Measurements from ENCODE around the gene PCDH9. TPM values are rescaled to one million over a fixed set of nuclear protein-coding genes. Genes with fewer than 3 reads are reported as not detected.
"Not testable (repeated sequence)": the region's sequence is repeated elsewhere in the genome, so short reads cannot be mapped to it uniquely, and the experiment has no call there.

The PCDH9 gene
- total RNA-seq, 1 experiment from 2014 or later = 5.6 TPM

DNA sequence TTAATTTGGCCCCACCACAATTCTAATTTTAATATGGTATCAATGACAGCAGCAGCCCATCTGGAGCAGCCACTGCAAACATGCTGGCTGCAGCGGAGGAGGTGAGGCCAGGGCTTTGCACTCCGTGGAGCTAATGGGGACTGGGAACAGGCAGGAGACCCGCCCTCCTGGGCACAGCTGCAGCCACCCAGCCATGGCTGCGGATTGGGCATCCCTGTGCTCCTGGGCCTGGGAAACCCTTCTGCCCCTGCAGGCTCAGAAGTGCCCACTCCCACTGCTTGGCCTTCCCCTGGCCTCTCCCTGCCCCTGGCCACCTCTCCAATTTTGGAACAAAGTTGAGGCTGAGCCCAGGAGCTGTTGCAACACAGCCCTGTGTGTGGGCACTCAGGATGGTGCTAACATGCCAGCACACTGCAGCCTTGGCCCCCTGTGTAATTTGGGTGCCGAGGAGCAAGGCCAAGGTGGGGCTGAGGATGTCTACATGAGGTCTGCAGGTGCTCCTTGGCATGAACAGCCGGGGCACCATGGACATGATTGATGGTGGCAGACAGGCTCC, 123.6 kb downstream of the PCDH9 start:
- Histone ChIP-seq H3K36me3 (no peaks in the 10 kb centered on the region), H3K9me3 (replicated peaks) (no peaks in the 10 kb centered on the region), H3K27ac (no peak overlapping the region), H3K4me3 (no peak overlapping the region), H3K4me1 (peaks cover 4% of the 10 kb centered on the region), H3K27me3 (no peaks in the 10 kb centered on the region)
- no peak for DNase-seq

DNA sequence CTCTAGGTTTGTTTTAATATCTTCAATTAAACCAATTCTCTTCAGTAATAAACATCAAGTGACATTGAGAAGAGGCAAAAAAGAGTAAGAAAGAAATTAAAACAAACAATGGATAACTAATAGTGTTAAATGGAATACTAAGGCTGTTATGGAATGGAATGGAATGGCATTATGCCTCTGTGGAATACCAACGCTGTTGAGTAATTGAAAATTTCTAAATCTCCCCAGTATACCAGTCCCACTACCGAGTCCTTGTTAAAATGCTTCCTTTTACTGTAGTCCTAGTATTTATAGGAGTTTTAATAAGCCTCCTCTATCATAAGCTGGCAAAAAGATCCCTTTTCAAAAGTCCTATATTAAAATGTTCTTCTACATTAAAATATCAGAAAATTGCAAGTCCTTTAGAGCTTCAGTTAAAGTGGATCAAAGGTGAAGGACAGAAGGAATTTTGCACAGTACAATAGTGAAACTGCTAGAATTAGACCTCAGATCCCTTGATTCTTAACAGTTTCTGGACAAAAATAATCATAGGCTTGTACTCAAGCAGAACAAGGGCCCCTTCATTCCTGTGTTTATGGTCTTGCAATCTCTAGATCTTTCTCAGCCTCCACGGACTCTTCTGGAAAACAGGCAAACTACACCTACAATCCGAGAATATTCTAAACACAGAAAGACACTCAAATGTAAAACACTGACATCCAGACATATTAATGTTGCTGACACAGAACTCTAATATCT, 128.2 kb downstream of the PCDH9 start:
- Histone ChIP-seq H3K9me3 (replicated peaks) (no peaks in the 10 kb centered on the region), H3K27ac (no peak overlapping the region), H3K27me3 (no peaks in the 10 kb centered on the region), H3K4me1 (peaks cover 17% of the 10 kb centered on the region), H3K4me3 (no peak overlapping the region), H3K36me3 (no peaks in the 10 kb centered on the region)
- no peak for DNase-seq

DNA sequence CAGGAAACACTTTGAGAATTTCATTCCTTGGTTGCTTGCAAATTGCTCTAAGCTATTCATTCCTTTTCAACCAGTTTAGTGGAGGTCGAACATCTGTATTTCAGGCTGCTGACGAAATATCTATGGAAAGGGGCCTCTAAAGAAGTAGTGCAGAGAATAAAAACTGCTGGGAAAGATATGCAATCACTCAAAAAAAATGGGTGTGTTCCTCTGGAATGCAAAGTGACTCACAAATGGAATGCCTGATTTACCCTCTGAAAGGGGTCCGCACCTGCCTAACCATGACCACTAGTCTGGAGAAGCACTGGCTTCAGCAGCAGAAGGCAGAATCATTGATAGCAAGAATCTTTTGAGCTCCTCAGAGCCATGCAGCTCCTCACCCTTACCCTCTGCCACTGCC, 129.4 kb downstream of the PCDH9 start:
- no peak overlapping the region for H3K4me3 ChIP-seq
- H3K27ac ChIP-seq = peak overlapping the region; percentile 28; the same call in 1 of the 2 replicates
- H3K4me1 ChIP-seq = peaks cover 17% of the 10 kb centered on the region
- no peaks in the 10 kb centered on the region for H3K27me3 ChIP-seq
- no peaks in the 10 kb centered on the region for H3K9me3 ChIP-seq (replicated peaks)
- DNase-seq = peak; percentile 40 to 65
- no peaks in the 10 kb centered on the region for H3K36me3 ChIP-seq

DNA sequence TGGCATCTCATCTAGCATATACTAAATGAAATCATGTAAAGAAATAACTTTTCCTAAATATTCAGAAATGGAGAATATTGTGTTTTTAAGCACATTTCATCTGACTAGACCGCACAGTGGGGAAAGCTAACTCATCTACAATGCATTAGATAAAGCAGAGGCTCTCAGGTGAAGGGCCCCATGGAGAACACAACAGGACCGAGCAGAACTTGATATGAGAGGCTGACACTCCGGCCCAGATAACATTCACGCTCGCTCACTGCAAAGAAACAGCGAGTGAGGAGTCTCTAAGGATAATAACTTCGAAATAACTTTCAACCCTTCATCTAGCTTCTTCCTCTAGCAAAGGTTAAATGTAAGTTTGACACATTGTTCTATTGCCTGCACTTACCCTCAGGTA, 130.6 kb downstream of the PCDH9 start:
- H3K4me1 ChIP-seq = peaks cover 17% of the 10 kb centered on the region
- no peaks in the 10 kb centered on the region for H3K27me3 ChIP-seq
- no peaks in the 10 kb centered on the region for H3K36me3 ChIP-seq
- H3K4me3 ChIP-seq = no peak overlapping the region
- H3K9me3 ChIP-seq (replicated peaks) = no peaks in the 10 kb centered on the region
- H3K27ac ChIP-seq = no peak overlapping the region
- DNase-seq = no peak

DNA sequence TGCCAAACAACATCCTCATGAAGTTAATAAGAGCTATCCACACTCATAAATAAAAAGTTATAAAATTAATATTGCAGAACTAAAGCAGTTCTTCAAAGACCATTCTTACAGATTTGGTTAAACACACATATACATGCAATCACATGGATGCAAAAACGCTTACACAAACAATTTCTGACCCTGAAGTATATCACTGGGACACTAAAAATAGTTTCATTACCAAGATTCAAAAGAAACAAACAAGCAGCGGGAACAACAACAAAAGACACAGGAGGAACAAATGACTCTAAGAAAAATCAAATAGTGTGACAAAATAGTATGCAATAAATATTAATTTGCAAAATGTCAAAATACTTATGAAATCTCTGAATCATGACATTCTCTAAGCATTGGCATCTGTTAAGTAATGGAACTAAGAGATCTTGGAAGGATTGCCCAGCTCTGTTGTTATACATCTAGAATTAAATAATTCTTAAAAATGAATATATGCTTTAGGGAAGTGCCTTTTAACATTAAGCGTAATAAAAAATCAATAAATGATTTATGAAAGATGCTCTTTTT, 132.2 kb downstream of the PCDH9 start:
- Histone ChIP-seq H3K36me3 (no peaks in the 10 kb centered on the region), H3K27me3 (no peaks in the 10 kb centered on the region), H3K27ac (no peak overlapping the region), H3K4me3 (no peak overlapping the region), H3K4me1 (peaks cover 17% of the 10 kb centered on the region), H3K9me3 (replicated peaks) (no peaks in the 10 kb centered on the region)
- no peak for DNase-seq

DNA sequence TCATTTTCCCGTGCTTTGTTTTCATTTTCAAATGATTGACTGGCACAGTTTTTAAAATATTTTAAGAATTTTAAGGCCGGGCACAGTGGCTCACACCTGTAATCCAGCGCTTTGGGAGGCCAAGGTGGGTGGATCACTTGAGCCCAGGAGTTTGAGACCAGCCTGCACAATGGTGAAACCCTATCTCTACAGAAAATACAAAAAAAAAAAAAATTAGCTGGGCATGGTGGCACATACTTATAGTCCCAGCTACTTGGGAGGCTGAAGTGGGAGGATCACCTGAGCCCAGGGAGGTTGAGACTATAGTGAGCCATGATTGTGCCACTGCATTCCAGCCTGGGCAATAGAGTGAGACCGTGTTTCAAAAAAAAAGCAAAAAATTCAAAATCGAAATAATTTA, 133.2 kb downstream of the PCDH9 start:
- not testable (repeated sequence) for H3K27me3 ChIP-seq; H3K9me3 ChIP-seq (replicated peaks); DNase-seq; H3K4me3 ChIP-seq; H3K36me3 ChIP-seq; H3K27ac ChIP-seq
- H3K4me1 ChIP-seq = peaks cover 16% of the 10 kb centered on the region

DNA sequence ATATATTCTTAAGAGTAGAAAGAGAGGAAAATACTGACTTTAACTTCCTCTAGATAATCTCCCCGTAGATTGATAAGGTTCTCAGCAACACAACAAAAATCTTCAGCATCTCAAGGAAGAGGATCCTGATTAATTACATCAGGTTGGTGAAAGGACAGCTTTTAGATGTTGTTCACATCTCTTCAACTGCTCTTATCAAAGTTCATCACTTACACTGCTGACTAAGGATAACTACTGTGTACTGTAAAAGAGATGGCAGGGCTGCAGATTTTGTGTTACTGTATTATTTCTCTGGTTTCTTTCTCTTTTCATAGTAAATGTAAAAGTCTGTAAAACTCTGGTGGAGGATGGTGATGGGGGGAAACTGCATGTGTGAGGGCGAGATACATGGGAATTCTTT, 133.7 kb downstream of the PCDH9 start:
- Histone ChIP-seq H3K9me3 (replicated peaks) (no peaks in the 10 kb centered on the region), H3K27ac (no peak overlapping the region), H3K36me3 (no peaks in the 10 kb centered on the region), H3K4me3 (no peak overlapping the region), H3K27me3 (no peaks in the 10 kb centered on the region), H3K4me1 (peaks cover 11% of the 10 kb centered on the region)
- no peak for DNase-seq

DNA sequence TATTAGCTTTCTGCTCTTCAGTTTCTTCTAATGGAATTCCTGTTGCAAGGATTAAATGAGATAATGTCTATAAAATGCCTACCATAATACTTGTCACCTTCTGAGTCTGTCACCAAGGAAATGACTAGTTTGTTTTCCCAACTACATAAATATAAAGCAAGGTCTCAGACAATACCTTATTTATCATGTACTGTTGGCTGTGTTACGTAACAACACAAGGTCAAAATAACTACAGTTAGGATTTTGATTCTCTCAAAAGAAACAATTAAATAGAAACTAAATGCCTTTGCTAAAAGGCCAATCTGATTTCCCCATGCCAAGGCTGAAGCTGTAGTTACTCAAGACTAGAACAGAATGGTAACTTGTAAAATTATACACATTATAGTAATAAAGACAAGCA, 134.5 kb downstream of the PCDH9 start:
- Histone ChIP-seq H3K27me3 (no peaks in the 10 kb centered on the region), H3K36me3 (no peaks in the 10 kb centered on the region), H3K4me1 (peaks cover 5% of the 10 kb centered on the region; the same call in 1 of the 2 replicates), H3K4me3 (no peak overlapping the region), H3K27ac (no peak overlapping the region), H3K9me3 (replicated peaks) (no peaks in the 10 kb centered on the region)
- DNase-seq = no peak

DNA sequence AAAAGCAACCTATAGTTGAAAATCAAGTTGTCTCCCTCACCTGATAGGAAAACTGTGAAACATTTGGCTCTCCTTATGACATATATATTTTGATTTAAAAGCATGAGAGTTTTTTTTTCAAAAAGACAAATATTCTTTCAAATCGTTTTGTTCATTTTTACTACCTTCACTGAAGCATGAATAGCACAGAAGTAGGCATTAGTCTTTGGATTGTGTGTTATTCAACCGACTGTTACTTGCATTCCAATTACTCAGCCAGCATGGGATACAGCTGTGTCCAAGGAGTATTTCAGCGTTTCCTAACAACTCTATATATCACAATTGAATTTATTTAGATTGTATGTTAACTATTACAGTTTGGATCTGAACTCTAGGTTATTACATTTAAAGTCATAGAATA, 135.2 kb downstream of the PCDH9 start:
- no peaks in the 10 kb centered on the region for H3K36me3 ChIP-seq
- H3K27me3 ChIP-seq = no peaks in the 10 kb centered on the region
- no peak overlapping the region for H3K27ac ChIP-seq
- no peak overlapping the region for H3K4me3 ChIP-seq
- no peak for DNase-seq
- no peaks in the 10 kb centered on the region for H3K4me1 ChIP-seq
- no peaks in the 10 kb centered on the region for H3K9me3 ChIP-seq (replicated peaks)

DNA sequence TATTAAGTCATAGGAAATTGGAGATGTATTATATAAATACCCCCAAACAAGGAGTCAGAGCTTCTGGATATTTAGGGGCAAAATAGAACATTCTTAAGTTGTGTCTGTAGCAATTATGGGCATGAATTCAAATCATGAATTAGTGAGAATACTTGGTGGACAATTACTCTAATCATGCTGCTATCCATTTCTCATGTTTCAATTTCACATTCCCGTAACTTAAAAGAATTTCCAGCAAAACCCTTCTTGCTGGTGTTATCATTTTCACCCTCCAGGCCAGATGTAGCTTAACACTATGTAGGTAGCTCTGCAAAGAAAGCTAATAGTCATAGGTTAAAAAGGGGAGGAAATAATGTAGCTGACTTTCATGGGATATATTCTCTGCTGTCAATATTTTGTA, 136.1 kb downstream of the PCDH9 start:
- no peak overlapping the region for H3K4me3 ChIP-seq
- no peaks in the 10 kb centered on the region for H3K4me1 ChIP-seq
- H3K27ac ChIP-seq = no peak overlapping the region
- H3K9me3 ChIP-seq (replicated peaks) = no peaks in the 10 kb centered on the region
- H3K36me3 ChIP-seq = no peaks in the 10 kb centered on the region
- H3K27me3 ChIP-seq = no peaks in the 10 kb centered on the region
- no peak for DNase-seq

DNA sequence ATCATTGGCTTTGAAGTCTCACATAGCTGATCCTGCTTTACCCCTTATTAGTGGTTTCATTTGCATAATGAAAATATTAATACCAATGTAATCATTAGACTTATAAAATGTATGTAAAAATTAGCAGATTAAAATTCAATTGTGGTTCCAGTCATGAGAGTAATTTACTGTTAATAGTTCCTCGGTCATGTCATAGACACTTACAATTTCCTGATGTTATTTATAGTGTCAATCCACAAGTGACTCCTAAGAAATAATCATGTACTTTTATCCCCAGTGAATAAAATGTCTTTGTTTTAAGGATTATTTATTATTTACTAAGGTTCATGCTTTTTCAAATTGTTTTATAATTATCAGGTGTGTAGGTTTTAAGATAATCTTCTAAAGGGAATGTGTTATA, 138.5 kb downstream of the PCDH9 start:
- DNase-seq = no peak
- H3K4me3 ChIP-seq = no peak overlapping the region
- no peaks in the 10 kb centered on the region for H3K36me3 ChIP-seq
- no peaks in the 10 kb centered on the region for H3K9me3 ChIP-seq (replicated peaks)
- H3K27me3 ChIP-seq = no peaks in the 10 kb centered on the region
- no peak overlapping the region for H3K27ac ChIP-seq
- H3K4me1 ChIP-seq = no peaks in the 10 kb centered on the region

DNA sequence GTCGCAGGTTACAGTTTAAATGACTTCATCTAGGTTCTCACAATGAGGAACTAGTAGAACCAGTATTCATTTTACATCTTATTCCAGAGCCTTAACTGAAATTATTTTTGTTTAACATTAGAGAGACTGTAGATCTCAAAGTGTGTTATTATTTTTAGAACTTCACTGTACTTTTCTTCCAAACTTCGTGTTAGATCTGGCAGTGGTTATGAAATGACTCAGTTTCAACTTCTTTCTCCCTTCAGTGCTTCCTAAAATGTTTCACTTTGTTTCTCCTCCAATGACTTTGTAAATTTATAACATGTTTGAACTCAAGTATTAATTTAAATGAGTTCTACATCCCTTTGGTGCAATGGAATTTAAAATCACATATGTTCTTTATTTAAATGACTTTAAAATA, 139.3 kb downstream of the PCDH9 start:
- no peaks in the 10 kb centered on the region for H3K27me3 ChIP-seq
- H3K4me3 ChIP-seq = no peak overlapping the region
- DNase-seq = no peak
- no peaks in the 10 kb centered on the region for H3K36me3 ChIP-seq
- H3K4me1 ChIP-seq = no peaks in the 10 kb centered on the region
- no peaks in the 10 kb centered on the region for H3K9me3 ChIP-seq (replicated peaks)
- H3K27ac ChIP-seq = no peak overlapping the region

DNA sequence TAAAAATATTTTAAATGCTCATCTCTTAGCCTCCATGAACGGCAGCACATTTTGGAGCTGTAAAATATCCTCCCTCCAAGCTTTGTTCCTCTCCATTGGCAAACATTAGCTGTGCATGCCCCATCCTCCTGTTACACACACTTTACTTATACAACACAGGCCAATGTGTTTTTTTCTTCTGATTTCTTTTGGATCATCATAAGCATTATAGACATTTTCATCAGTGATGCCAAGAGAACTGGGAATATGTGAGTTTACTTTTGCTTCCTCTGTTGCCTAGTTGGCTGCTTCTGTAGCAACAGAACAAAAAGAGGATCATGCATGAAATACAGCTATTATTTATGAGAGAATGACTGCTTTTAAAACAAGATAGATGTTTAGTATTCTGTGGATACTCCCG, 142.6 kb downstream of the PCDH9 start:
- Histone ChIP-seq H3K36me3 (no peaks in the 10 kb centered on the region), H3K9me3 (replicated peaks) (no peaks in the 10 kb centered on the region), H3K27me3 (no peaks in the 10 kb centered on the region), H3K27ac (no peak overlapping the region), H3K4me1 (no peaks in the 10 kb centered on the region), H3K4me3 (no peak overlapping the region)
- DNase-seq = no peak

DNA sequence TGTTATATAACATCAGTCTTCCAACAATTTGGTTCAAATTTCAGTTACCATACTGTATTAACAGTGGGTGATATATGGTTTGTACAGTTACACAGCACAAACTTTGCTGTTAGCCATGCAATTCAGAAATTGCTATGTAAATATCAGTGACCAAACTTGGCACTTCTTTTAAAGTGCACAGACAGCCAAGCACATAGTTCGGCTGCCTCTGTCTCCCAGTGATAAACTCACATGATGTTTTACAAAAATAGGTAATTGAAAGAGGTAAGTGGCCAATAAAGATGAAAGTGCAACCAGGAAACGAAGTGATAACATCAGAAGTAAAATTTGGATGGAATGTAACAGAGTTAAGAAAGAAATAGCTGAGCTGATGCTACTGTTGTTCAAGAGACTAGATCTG, 143.9 kb downstream of the PCDH9 start:
- H3K9me3 ChIP-seq (replicated peaks) = no peaks in the 10 kb centered on the region
- no peak overlapping the region for H3K27ac ChIP-seq
- no peak overlapping the region for H3K4me3 ChIP-seq
- H3K4me1 ChIP-seq = no peaks in the 10 kb centered on the region
- DNase-seq = no peak
- no peaks in the 10 kb centered on the region for H3K36me3 ChIP-seq
- no peaks in the 10 kb centered on the region for H3K27me3 ChIP-seq

DNA sequence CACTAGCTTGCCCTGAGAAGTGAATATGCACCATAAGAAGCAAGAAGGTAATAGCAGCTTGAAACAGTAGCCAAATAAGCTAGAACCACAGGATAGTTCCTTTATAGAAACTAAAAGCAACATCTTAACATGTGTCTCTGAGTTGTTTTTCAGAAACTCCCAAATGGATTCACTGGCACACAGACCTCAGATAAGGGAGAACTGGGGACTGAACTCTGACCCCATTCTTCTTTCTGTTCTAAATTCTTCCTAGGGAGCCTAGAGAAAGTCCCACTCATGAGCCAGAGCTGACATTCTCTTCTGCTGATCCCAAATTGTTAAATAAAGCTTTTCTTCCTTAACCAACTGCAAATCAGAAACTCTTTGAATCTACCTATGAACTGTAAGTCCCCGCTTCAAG, 146.1 kb downstream of the PCDH9 start:
- H3K36me3 ChIP-seq = no peaks in the 10 kb centered on the region
- no peaks in the 10 kb centered on the region for H3K9me3 ChIP-seq (replicated peaks)
- DNase-seq = no peak
- no peaks in the 10 kb centered on the region for H3K27me3 ChIP-seq
- H3K4me3 ChIP-seq = no peak overlapping the region
- no peaks in the 10 kb centered on the region for H3K4me1 ChIP-seq
- no peak overlapping the region for H3K27ac ChIP-seq

DNA sequence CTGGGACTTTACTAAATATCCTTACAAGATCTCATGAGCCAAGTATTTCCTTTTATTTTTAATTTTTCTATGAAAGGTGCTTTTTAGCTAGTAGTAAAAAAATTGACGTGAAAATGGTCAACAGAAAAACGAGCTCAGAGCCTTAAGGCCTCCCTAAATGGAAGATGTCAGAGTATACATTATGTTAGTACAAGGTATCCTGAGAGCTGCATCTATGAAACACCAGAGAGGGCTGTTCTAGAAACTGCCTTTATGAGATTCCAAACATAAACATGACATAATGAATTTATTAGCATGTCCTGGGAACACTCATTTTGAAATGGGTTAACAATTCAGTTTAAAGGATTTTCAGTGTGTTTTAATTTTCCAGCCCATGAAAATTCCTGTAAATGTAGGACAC, 146.6 kb downstream of the PCDH9 start:
- Histone ChIP-seq H3K27me3 (no peaks in the 10 kb centered on the region), H3K4me3 (no peak overlapping the region), H3K36me3 (no peaks in the 10 kb centered on the region), H3K27ac (no peak overlapping the region), H3K9me3 (replicated peaks) (no peaks in the 10 kb centered on the region), H3K4me1 (no peaks in the 10 kb centered on the region)
- no peak for DNase-seq

Measured in SJCRH30 (cell line).